ENCODE measurements around the gene INF2. TPM values are rescaled to one million over a fixed set of nuclear protein-coding genes. Genes with fewer than 3 reads are reported as not detected.

The INF2 gene
- total RNA-seq, 3 donors from 2014 or later: 31.0 to 70.9 (median 51.5) TPM

DNA sequence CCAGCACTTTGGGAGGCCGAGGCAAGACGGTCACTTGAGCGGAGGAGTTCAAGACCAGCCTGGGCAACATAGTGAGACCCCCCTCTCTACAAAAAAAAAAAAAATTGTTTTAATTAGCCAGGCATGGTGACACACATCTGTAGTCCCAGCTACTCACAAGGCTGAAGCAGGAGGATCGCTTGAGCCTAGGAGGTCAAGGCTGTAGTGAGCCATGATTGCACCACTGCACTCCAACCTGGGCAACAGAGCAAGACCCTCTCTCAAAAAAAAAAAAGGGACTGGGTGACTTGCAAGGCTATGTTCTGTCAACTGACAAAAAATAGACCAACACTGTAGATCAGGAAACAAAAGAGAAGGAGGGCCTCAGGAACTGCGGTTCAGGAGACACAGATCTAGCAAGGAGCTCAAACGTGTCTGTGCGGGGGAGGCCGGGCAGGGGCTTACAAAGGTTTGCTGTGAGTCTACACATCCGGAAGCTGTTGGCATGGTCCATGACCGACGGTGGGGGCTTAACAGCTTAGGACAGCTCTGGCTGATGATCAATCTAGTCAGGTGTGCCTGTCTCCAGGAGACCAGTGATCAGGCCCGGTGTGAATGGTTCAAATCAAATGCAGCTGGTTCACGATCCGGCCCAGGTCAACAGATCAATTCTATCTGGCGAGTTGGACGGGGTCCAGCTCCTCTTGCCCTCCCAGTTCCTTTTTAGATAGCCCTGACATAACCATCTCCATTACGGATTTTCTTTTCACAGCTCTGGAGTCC, 31.7 kb upstream of the INF2 start:
- no peak for DNase-seq (ENCODE audit: low spot score in 2 of 2)
- no peaks in the 10 kb centered on the region for H3K36me3 ChIP-seq
- H3K27me3 ChIP-seq: no peaks in the 10 kb centered on the region
- H3K4me3 ChIP-seq: no peak overlapping the region
- no peaks in the 10 kb centered on the region for H3K9me3 ChIP-seq
- TF ChIP-seq POLR2A (IDR thresholded peaks at IDR 0.05) (no peak), POLR2AphosphoS5 (IDR thresholded peaks at IDR 0.05) (no peak)
- TF ChIP-seq, protein P1, sequence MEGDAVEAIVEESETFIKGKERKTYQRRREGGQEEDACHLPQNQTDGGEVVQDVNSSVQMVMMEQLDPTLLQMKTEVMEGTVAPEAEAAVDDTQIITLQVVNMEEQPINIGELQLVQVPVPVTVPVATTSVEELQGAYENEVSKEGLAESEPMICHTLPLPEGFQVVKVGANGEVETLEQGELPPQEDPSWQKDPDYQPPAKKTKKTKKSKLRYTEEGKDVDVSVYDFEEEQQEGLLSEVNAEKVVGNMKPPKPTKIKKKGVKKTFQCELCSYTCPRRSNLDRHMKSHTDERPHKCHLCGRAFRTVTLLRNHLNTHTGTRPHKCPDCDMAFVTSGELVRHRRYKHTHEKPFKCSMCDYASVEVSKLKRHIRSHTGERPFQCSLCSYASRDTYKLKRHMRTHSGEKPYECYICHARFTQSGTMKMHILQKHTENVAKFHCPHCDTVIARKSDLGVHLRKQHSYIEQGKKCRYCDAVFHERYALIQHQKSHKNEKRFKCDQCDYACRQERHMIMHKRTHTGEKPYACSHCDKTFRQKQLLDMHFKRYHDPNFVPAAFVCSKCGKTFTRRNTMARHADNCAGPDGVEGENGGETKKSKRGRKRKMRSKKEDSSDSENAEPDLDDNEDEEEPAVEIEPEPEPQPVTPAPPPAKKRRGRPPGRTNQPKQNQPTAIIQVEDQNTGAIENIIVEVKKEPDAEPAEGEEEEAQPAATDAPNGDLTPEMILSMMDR (IDR thresholded peaks at IDR 0.05): no peak
- H3K4me1 ChIP-seq: no peaks in the 10 kb centered on the region
- intact Hi-C loops (cut with DNase I; ENCODE audit: low total_unique reads): loop anchor here (10.0 kb wide), 1 partner anchor 47 kb away; no protein-coding TSS in a partner anchor
- no peak overlapping the region for H3K27ac ChIP-seq

DNA sequence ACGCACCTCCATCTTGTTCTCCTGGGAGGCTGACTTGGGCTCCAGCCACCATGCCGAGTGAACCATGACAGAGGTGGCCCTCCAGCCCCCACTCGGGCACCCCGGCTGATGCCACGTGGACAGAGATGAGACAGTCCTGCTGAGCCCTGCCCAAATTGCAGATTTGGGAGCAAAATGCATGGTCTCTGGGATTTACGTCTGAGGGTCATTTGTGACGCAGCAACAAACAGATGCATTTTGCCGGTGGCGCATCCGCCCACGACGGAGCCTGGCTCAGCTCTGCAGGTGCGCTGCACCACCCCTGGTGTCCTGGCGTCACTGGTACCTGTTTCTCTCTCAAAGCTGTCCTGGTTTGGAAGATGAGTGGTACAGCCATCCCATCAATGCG, 31.1 kb upstream of the INF2 start:
- intact Hi-C loops (cut with DNase I; ENCODE audit: low total_unique reads): loop anchor here (10.0 kb wide), 1 partner anchor 46 kb away; no protein-coding TSS in a partner anchor
- DNase-seq (ENCODE audit: low spot score in 2 of 2): no peak
- H3K4me3 ChIP-seq: no peak overlapping the region
- no peaks in the 10 kb centered on the region for H3K4me1 ChIP-seq
- TF ChIP-seq, protein P1 (IDR thresholded peaks at IDR 0.05): no peak
- TF ChIP-seq POLR2A (IDR thresholded peaks at IDR 0.05) (no peak), POLR2AphosphoS5 (IDR thresholded peaks at IDR 0.05) (no peak)
- no peaks in the 10 kb centered on the region for H3K9me3 ChIP-seq
- no peaks in the 10 kb centered on the region for H3K27me3 ChIP-seq
- H3K36me3 ChIP-seq: no peaks in the 10 kb centered on the region
- no peak overlapping the region for H3K27ac ChIP-seq

DNA sequence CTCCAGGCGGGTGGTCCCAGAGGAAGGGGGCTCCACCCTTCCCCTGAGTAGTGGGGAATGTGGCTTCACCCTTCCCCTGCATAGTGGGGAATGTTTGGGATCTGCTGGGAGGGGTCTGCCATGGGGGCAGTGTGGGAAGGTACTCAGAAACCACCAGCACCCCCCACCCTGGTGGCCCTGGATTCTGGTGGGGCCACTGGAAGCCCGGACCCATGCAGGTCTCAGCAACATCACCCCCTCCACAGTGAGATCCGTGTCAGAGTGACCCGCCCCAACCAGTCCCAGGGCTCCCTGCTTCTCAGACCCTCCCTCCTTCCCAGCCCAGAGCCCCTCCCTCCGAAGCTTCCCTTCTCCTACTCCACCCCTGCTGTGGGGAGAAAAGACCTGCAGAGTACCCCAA, 30.3 kb upstream of the INF2 start:
- intact Hi-C loops (cut with DNase I; ENCODE audit: low total_unique reads): loop anchor here (10.0 kb wide), 1 partner anchor 46 kb away; no protein-coding TSS in a partner anchor
- Histone ChIP-seq H3K4me3 (no peak overlapping the region), H3K27me3 (no peaks in the 10 kb centered on the region), H3K4me1 (no peaks in the 10 kb centered on the region), H3K36me3 (no peaks in the 10 kb centered on the region), H3K27ac (no peak overlapping the region), H3K9me3 (no peaks in the 10 kb centered on the region)
- TF ChIP-seq POLR2A (IDR thresholded peaks at IDR 0.05) (no peak), POLR2AphosphoS5 (IDR thresholded peaks at IDR 0.05) (no peak)
- TF ChIP-seq, protein P1 (IDR thresholded peaks at IDR 0.05): no peak
- no peak for DNase-seq (ENCODE audit: low spot score in 2 of 2)

- H3K36me3 ChIP-seq: no peaks in the 10 kb centered on the region
- no peak overlapping the region for H3K27ac ChIP-seq
Measured at GRCh38 chr14:104659764-104660523, 29.5 kb upstream of the INF2 start.

More at GRCh38 chr14:104659764-104660523, 29.5 kb upstream of the INF2 start:
- intact Hi-C loops (cut with DNase I; ENCODE audit: low total_unique reads): loop anchor here (10.0 kb wide), 1 partner anchor 45 kb away; no protein-coding TSS in a partner anchor
- Histone ChIP-seq H3K4me3 (no peak overlapping the region), H3K9me3 (no peaks in the 10 kb centered on the region), H3K4me1 (no peaks in the 10 kb centered on the region), H3K27me3 (no peaks in the 10 kb centered on the region)
- no peak for DNase-seq (ENCODE audit: low spot score in 2 of 2)
- TF ChIP-seq POLR2A (IDR thresholded peaks at IDR 0.05): no peak
- TF ChIP-seq, protein P1 (IDR thresholded peaks at IDR 0.05): no peak
